Osteoblast (primary cell): Measurements from ENCODE around the gene E2F1. TPM values are rescaled to one million over a fixed set of nuclear protein-coding genes. Genes with fewer than 3 reads are reported as not detected.

Source experiments
- DNase-seq: peaks from one replicate; pipeline ENCODE4 v3.0.0; 2011; ENCODE audit warnings: low spot score, mixed read lengths; ENCODE audit not compliant: insufficient read length; ENCODE audit errors: missing footprints
- H2AFZ ChIP-seq: 2 replicates; pipeline ENCODE4 v1.6.0; 2011; ENCODE audit warnings: mild to moderate bottlenecking, low read length
- H3K27ac ChIP-seq: 2 replicates; pipeline ENCODE4 v1.5.1; 2011; ENCODE audit warnings: mild to moderate bottlenecking, low read depth, low read length, moderate library complexity
- H3K27me3 ChIP-seq: 2 replicates; pipeline ENCODE4 v1.6.0; 2012; ENCODE audit warnings: mild to moderate bottlenecking, control low read depth, inconsistent platforms, low read length, moderate library complexity; ENCODE audit not compliant: insufficient read depth
- H3K36me3 ChIP-seq: 2 replicates; pipeline ENCODE4 v1.5.1; 2011; ENCODE audit warnings: mild to moderate bottlenecking, low read length, control low read depth, moderate library complexity; ENCODE audit not compliant: insufficient read depth
- H3K4me1 ChIP-seq: 2 replicates; pipeline ENCODE4 v1.5.1; 2011; ENCODE audit warnings: mild to moderate bottlenecking, low read length, control low read depth, moderate library complexity; ENCODE audit not compliant: insufficient read depth
- H3K4me2 ChIP-seq: 2 replicates; pipeline ENCODE4 v1.6.0; 2011; ENCODE audit warnings: mild to moderate bottlenecking, low read length; ENCODE audit not compliant: insufficient read depth
- H3K4me3 ChIP-seq: fragments of 200-600 bp; sonication (generic); 3 replicates; pipeline ENCODE4 v1.5.1; 2012; ENCODE audit warnings: mild to moderate bottlenecking, low read length, inconsistent platforms; ENCODE audit not compliant: insufficient read depth
- H3K79me2 ChIP-seq: 2 replicates; pipeline ENCODE4 v1.6.0; 2012; ENCODE audit warnings: mild to moderate bottlenecking, low read length, control low read depth, inconsistent platforms; ENCODE audit not compliant: insufficient read depth
- H3K9me3 ChIP-seq: 2 replicates; pipeline ENCODE4 v1.5.1; 2011; ENCODE audit warnings: low read depth, low read length, control low read depth
- H4K20me1 ChIP-seq: 2 replicates; pipeline ENCODE4 v1.6.0; 2012; ENCODE audit warnings: mild to moderate bottlenecking, low read length, control low read depth; ENCODE audit not compliant: insufficient read depth
- total RNA-seq: library from RNA; depleted of rRNA; stranded (reverse); fragments of >200 nt; gene quantifications from 2 replicates; pipeline ENCODE4 v1.2.3, GENCODE V29; 2012
- TF ChIP-seq, protein P1 (sequence below): IDR thresholded peaks from 2 replicates; pipeline ENCODE4 v1.5.1; 2011; ENCODE audit warnings: mild to moderate bottlenecking, low read depth, low read length, moderate library complexity; ENCODE audit errors: extremely low read depth

The E2F1 gene
- total RNA-seq, 1 donor: 1.4 TPM

DNA sequence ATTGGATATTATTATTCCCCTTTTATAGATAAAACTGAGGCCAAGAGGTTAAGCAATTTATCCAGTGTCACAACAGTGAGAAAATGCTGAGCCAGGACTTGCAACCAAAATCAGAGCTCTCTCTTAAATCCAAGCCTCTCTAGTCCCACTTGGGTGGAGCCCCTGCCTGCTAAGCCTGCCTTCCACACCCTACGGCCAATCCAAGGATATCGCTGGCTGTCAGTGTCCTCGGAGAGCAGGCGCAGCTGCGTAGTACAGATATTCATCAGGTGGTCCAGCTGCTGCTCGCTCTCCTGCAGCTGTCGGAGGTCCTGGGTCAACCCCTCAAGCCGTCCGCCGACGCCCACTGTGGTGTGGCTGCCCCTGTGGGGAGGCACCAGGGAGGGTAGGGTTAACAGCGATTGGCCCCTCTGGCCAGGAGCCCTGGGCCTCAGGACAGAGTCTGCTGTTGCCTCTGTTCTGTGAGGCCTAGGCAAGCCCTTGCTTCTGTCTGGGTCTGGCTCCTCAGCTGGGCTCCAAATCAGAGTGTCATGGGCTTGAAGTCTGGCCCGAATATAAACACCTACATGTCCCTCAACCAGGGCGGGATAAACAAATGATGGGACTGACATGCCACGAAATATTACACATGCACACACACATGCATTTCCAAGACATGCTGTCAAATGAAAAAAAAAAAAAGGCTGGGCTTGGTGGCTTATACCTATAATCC, 8.0 kb downstream of the E2F1 start:
- Histone ChIP-seq H3K4me2 (no peak overlapping the region), H3K9me3 (no peaks in the 10 kb centered on the region), H4K20me1 (peaks cover 11% of the 10 kb centered on the region), H3K4me3 (no peak overlapping the region), H3K79me2 (peaks cover 3% of the 10 kb centered on the region), H3K36me3 (peaks cover 7% of the 10 kb centered on the region), H3K27me3 (no peaks in the 10 kb centered on the region), H2AFZ (no peak overlapping the region), H3K27ac (no peak overlapping the region), H3K4me1 (peaks cover 36% of the 10 kb centered on the region)
- DNase-seq: peak; percentile 71
- TF ChIP-seq, protein P1, sequence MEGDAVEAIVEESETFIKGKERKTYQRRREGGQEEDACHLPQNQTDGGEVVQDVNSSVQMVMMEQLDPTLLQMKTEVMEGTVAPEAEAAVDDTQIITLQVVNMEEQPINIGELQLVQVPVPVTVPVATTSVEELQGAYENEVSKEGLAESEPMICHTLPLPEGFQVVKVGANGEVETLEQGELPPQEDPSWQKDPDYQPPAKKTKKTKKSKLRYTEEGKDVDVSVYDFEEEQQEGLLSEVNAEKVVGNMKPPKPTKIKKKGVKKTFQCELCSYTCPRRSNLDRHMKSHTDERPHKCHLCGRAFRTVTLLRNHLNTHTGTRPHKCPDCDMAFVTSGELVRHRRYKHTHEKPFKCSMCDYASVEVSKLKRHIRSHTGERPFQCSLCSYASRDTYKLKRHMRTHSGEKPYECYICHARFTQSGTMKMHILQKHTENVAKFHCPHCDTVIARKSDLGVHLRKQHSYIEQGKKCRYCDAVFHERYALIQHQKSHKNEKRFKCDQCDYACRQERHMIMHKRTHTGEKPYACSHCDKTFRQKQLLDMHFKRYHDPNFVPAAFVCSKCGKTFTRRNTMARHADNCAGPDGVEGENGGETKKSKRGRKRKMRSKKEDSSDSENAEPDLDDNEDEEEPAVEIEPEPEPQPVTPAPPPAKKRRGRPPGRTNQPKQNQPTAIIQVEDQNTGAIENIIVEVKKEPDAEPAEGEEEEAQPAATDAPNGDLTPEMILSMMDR: no peak

DNA sequence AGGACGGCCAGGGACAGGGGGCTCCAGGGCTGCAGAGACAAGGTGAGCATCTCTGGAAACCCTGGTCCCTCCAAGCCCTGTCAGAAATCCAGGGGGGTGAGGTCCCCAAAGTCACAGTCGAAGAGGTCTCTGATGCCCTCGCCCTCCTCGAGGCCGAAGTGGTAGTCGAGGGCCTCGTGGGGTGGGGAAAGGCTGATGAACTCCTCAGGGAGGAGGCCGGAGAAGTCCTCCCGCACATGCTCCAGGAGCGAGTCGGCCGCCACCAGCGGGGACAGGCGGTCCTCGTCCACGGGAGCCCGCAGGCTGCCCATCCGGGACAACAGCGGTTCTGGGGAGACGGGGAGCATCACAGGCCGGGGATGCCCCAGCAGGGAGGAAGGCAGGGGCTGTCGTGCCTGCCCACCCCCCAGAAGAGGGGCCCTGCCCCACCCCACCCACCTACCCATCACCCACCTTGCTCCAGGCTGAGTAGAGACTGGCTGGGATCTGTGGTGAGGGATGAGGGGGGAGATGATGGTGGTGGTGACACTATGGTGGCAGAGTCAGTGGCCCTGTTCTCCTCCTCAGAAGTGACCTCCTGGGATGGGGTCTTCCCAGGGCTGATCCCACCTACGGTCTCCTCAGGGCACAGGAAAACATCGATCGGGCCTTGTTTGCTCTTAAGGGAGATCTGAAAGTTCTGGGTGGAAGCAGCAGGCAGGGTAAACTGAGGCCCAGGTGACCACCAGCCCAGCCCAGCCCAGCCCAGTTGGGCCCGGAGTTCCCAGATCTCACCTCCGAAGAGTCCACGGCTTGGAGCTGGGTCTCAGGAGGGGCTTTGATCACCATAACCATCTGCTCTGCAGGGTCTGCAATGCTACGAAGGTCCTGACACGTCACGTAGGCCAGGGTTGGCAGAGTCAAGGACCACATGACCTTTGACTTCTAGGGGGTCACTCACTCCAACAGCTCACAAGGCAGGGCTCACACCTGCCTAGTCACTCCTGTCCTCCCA, 9.2 kb downstream of the E2F1 start:
- no peak overlapping the region for H3K4me2 ChIP-seq
- peaks cover 5% of the 10 kb centered on the region for H3K79me2 ChIP-seq
- TF ChIP-seq, protein P1: no peak
- H2AFZ ChIP-seq: no peak overlapping the region
- peaks cover 15% of the 10 kb centered on the region for H4K20me1 ChIP-seq
- H3K27me3 ChIP-seq: no peaks in the 10 kb centered on the region
- H3K27ac ChIP-seq: no peak overlapping the region
- peak; percentile 77 for DNase-seq
- no peaks in the 10 kb centered on the region for H3K9me3 ChIP-seq
- H3K36me3 ChIP-seq: peaks cover 7% of the 10 kb centered on the region
- peaks cover 40% of the 10 kb centered on the region for H3K4me1 ChIP-seq
- H3K4me3 ChIP-seq: no peak overlapping the region

DNA sequence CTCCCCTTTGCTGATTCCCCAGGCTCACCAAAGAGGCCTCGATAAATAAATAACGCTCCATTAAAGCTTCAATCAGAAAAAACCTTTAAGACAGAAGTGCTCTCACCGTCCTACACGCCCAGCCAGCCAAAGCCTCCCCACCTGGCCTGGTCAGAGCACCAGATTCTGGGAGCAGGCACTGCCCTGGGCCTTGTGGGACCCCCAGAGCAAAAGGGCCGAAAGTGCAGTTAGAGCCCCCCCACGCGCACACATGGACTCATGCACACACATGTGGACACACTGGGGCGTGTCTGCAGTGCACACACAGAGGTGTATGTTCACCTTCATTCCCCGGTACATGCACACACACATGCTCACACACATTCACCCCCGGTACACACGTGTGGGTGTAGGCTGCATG, 10.1 kb downstream of the E2F1 start:
- peaks cover 35% of the 10 kb centered on the region for H3K4me1 ChIP-seq
- no peak overlapping the region for H2AFZ ChIP-seq
- H3K79me2 ChIP-seq: peaks cover 5% of the 10 kb centered on the region
- H3K27ac ChIP-seq: no peak overlapping the region
- no peak overlapping the region for H3K4me2 ChIP-seq
- H3K4me3 ChIP-seq: no peak overlapping the region
- peaks cover 15% of the 10 kb centered on the region for H4K20me1 ChIP-seq
- H3K9me3 ChIP-seq: no peaks in the 10 kb centered on the region
- H3K27me3 ChIP-seq: no peaks in the 10 kb centered on the region
- TF ChIP-seq, protein P1: no peak
- DNase-seq: no peak
- H3K36me3 ChIP-seq: peaks cover 13% of the 10 kb centered on the region
